HG02973 (cell line): ENCODE measurements around the gene ATG2A.

ENCODE experiments used
- ATAC-seq: cut with Tn5 transposase; IDR thresholded peaks from one replicate; pipeline ENCODE4 v1.9.1; 2021; ENCODE audit warnings: moderate library complexity; ENCODE audit not compliant: unreplicated experiment

The ATG2A gene

DNA sequence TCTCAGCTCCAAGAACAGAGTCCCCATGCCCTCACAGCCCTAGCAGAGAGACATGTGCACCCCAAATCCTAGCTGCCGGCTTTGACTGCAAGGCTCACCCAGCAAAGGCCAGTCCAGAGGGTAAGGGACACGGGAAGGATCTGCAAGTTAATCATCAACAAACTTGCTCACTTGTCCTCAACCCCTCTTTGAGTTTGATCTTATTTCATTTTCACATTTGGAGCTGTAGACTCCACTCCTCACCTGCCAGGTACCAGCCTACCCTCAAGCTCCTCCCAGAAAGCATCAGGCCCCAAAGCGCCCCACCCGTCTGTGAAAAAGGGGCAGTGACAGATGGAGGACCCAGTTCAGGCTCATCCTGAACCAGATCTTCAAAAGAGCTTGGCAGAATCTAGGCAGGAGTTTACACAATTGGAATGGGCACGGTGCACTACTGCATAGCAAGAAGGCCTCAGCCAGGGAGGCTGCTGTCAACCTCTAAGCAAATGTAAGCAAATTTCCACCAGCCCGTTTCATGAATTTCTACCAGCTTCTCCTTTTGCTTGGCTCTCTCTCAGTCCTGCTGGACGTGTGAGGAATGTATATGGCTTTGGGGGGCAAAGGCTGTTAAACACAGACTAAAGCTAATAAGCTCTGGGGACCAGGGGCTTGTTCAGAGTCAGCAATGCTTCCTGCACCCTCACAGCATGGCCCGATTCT, 44.1 kb downstream of the ATG2A start:
- no peak for ATAC-seq

DNA sequence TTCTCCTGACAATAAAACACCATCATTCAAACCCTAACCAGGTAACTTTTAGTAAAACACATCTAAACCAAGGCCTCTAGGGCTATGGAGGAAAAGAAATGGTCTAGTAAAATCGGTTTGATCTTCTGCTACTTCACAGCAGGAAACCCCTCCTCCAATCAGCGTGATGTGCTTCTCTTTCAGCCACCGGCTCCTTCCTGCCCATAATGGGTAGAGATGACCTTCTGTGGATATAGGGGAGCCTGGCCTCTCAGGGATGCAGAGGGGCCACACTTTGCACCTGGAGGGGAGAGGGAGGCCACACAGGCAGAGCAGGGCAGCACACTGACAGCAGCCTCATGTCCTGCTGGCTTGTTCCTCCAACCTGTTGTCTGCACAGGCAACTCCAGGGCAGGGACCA, 45.5 kb downstream of the ATG2A start:
- no peak for ATAC-seq

DNA sequence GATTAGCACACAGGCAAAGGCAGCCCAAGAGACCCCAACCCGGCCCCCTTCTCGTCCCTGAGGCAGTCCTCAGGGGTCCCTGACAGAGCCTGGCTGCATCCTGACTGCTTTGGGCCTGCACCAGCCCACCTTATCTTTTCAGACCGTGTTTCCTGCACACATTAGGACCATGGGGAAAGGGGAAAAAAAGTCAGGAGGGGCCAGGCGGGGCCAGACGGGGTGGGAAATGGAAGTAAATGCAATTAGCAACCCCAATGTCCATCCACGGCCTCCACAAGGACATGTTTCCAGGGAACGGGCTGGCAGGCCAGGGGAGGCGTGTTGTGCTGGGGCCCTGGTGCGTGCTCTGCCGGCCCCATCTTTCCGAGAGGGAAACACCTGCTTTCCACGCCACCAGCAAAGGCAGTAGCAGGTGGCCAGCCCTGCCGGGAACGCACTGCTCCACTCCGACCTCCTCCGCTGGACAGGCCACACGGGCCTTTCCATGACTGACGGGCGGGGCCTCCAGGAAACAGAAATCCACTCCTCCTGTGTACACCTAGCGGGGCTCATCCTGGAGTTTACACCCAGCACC, 46.0 kb downstream of the ATG2A start:
- no peak for ATAC-seq

DNA sequence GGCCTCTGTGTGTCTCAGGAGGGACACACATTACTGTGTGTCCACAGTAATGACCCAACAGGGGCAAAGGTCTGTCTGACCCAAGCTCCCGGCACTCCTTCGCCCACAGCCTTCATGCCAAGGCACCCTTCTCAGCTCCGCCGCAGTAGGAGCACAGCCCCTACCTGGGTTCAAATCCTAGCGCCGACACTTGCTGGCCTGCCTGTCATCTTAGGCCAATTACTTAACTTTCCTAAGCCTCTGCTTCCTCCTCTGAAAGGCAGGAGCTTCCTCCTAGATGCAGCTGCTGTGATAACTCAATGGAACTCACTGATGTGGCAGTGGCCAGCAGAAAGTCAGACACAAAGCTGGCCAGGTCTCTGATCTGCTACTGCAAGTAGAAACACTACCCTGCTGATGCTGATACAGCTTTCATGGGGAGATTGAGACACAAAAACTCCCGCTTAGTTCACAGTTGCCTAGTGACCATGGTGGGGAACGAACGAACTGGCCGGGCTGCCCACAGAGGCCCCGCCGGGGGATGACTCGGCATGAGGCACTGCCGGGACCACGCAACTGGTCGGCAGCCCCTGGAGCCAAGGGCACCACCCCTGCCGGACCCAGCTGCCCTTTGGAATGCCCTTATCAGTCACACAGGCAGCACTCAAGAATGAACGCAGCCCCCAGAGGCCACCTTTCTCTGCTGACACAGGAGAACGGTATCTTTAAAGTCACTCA, 46.7 kb downstream of the ATG2A start:
- no peak for ATAC-seq

GRCh38 chr11:64869571-64870175, 47.3 kb downstream of the ATG2A start:
- ATAC-seq, result no peak

GRCh38 chr11:64868904-64869570, 48.0 kb downstream of the ATG2A start:
- no peak for ATAC-seq

- ATAC-seq, result no peak
These were observed 49.1 kb downstream of the ATG2A start for GRCh38 chr11:64867748-64868462.

GRCh38 chr11:64866173-64866491, 50.9 kb downstream of the ATG2A start:
- peak; percentile 4 for ATAC-seq

- ATAC-seq, result peak; percentile 33
These were observed 51.5 kb downstream of the ATG2A start for GRCh38 chr11:64865286-64866172.

DNA sequence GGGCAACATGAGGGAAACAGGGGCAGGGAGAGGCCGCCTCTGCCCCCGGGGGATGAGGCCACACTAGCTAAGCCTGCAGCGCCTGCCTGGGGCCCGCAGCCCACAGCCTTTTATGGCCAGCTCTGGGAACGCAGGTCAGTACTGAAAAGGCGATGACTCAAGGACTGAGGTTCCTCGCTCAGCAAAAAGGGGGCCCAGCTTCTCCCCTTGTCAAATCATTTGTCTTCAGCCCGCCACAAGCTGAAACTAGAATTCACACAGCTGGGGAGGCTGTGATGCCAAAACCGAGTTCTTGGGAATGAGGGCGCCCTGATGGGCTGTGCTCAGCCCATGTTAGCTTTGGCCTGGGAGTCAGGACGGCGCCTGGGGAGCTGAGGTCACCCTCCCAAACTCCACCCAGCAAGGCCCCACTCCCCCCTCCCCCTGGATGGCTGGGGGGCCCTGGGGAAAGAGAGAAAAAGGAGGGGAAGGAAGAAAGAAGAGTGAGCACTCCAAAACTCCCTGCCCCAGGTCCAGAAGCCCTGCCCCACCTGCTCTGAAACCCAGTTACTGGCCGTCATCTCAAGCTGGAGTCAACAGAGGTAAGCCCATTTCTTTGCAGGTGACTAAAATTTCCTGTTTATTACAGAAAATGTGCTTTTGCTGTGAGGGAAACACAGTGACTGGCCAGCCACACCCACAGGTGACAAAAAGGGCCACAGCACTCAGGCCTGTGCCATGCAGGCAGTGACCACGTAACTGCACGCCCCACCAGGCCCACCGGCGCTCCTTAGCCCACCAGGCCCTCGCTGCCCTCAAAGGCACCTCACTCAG, 52.3 kb downstream of the ATG2A start:
- peak; percentile 19 for ATAC-seq

- no peak for ATAC-seq
These were observed 52.9 kb downstream of the ATG2A start for GRCh38 chr11:64864135-64864472.

DNA sequence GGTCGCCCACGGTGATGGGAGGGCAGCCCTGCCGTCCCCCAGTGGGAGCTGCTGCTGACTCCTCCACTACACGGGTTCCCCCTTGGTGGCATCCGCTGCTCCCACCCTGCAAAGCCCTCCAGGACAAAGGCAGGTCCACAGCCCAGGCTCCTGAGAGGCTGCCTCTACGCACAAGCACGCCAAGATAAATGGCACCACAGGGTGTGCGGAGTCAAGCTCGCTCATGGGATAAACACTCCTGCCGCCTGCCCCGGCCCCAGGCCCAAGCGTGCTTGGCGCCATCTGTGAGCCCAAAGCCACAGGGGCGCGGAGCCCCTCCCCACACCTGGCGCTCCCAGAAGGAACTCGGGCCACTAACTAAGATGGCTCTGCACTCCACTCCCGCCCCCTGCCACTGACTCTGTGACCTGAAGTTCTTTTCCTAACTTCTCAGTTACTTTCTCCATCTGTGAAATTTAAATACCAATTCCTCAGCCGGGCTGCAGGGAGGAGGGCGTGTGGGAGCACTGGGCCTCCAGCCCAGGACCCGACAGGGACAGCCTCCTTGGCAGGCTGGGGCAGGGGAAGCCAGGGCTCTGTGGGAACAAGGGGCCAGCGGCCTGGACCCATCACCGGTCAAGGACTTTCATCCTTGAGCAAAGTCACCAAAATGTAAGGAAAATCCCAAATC, 53.5 kb downstream of the ATG2A start:
- no peak for ATAC-seq

GRCh38 chr11:64862987-64863390, 54.0 kb downstream of the ATG2A start:
- no peak for ATAC-seq

DNA sequence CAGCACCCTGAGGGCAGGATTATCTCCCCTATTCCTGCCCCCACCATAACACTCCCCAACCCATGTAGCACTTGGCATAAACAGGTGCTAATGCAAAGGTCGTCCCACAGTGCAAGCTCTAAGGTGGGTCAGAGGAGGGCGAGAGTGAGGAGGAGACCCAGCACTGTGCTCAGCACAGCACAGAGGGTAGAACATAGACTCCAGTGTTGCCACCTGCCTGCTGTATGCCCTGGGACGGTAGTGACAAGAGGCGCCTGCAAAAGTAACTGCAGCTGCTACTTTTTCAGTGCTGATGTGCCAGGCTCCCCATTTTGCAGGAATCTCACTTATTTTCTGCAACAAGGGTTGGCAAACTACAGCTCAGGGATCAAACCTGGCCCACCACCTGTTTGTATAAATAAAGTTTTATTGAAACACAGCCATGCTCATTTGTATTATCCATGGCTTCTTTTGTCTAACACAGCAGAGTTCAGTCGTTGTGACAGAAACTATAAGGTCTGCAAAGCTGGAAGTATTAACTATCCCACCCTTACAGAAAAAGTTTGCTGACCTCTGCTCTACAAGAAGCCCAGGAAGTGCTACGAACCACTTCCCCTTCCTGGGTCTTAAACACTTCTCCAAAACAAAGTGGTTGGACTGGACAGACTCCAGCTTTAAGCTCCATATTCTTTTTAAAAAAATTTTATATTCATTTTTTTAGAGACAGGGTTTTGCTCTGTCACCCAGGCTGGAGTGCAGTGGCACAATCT, 55.6 kb downstream of the ATG2A start:
- no peak for ATAC-seq

GRCh38 chr11:64859542-64860414, 57.2 kb downstream of the ATG2A start:
- peak; percentile 70 for ATAC-seq

DNA sequence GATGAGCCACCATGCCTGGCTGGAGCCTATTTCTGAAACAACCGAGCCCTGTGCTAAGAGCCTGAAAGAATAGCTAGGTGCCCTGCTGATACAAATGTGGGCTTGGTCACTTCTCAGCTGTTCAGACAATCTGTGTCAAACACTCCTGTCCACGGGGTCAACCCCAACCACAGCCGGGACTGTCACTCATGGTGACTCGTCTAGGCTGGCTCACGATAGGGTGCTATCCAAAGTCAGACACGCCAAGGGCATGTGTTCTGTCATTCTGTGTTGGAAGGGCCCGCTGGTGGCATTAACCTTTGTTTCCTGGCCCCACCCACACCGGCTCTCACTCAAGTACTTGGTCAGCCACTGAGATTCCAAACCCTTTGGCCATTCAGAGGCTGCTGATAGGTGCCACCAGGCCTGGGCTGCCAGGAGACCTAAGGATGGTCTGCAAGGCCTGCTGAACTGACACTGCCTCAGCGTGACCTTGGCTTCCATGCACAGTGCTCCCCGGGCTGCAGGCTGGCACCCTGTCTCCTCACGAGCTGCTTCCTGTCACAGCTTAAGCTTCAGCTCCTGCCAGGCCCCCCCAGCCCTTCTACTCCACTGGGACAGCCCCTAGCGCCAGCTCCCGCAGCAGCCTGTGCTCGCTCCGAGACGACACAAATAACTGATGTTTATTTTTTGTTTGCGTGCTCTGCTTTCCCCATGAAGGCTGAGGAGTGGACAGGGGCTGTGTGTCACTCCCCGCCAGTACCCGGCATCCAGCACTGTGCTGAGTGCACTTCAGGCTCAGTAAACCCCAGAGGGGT, 58.3 kb downstream of the ATG2A start:
- ATAC-seq, result no peak
